Measurements from ENCODE around the gene HLA-C.
A peak's percentile ranks its signal among the peaks of the same experiment; 100 is the strongest.
"Not testable (repeated sequence)": the region's sequence is repeated elsewhere in the genome, so short reads cannot be mapped to it uniquely, and the experiment has no call there.

HLA-C gene

GRCh38 chr6:31271641-31272357 lies at the start of gene HLA-C:
HLA-C (minus strand) TSS chr6:31272092; CDS start chr6:31272071, 21 bp downstream.
- peak; percentile 31 for DNase-seq

GRCh38 chr6:31321005-31321707 lies 49.3 kb upstream of the HLA-C start:
- no peak for DNase-seq

- DNase-seq = no peak
These were observed 45.1 kb upstream of the HLA-C start for GRCh38 chr6:31317036-31317435.

- DNase-seq = no peak
These were observed 37.7 kb upstream of the HLA-C start for GRCh38 chr6:31309641-31310040.

- DNase-seq = no peak
These were observed 36.9 kb upstream of the HLA-C start for GRCh38 chr6:31308845-31309175.

GRCh38 chr6:31308050-31308844 lies 36.4 kb upstream of the HLA-C start:
- DNase-seq = peak; percentile 19

GRCh38 chr6:31307669-31308049 lies 35.8 kb upstream of the HLA-C start:
- no peak for DNase-seq

GRCh38 chr6:31305703-31306219 lies 33.9 kb upstream of the HLA-C start:
- no peak for DNase-seq

- DNase-seq = no peak
These were observed 32.8 kb upstream of the HLA-C start for GRCh38 chr6:31304683-31305082.

GRCh38 chr6:31300797-31301196 lies 28.9 kb upstream of the HLA-C start:
- DNase-seq = no peak

GRCh38 chr6:31299947-31300346 lies 28.1 kb upstream of the HLA-C start:
- no peak for DNase-seq

- no peak for DNase-seq
These were observed 27.6 kb upstream of the HLA-C start for GRCh38 chr6:31299511-31299910.

GRCh38 chr6:31294056-31294455 lies 22.2 kb upstream of the HLA-C start:
- no peak for DNase-seq

GRCh38 chr6:31293343-31293742 lies 21.5 kb upstream of the HLA-C start:
- no peak for DNase-seq

- DNase-seq = no peak
These were observed 17.9 kb upstream of the HLA-C start for GRCh38 chr6:31289788-31290187.

GRCh38 chr6:31287619-31288018 lies 15.7 kb upstream of the HLA-C start:
- DNase-seq = no peak

GRCh38 chr6:31285982-31286381 lies 14.1 kb upstream of the HLA-C start:
- no peak for DNase-seq

- no peak for DNase-seq
These were observed 13.6 kb upstream of the HLA-C start for GRCh38 chr6:31285486-31285885.

- not testable (repeated sequence) for DNase-seq
These were observed 7.8 kb upstream of the HLA-C start for GRCh38 chr6:31279647-31280046.

- no peak for DNase-seq
These were observed 1.1 kb upstream of the HLA-C start for GRCh38 chr6:31272836-31273626.

GRCh38 chr6:31272436-31272835 lies 544 bp upstream of the HLA-C start:
- DNase-seq = no peak

GRCh38 chr6:31270788-31271640 lies 878 bp downstream of the HLA-C start:
- no peak for DNase-seq
